Measurements from ENCODE around the gene ARVCF.

GRCh38 chr22:20015971-20016733 lies 471 bp downstream of the ARVCF start:
- no peak for TF ChIP-seq CTCF (IDR thresholded peaks at IDR 0.05)
- TF ChIP-seq POLR2AphosphoS5 (IDR thresholded peaks at IDR 0.05), result no peak

Measured in gastroesophageal sphincter (tissue), 3 donors.